SK-N-SH (cell line): ENCODE results near the gene MAP2K2. TPM values are rescaled to one million over a fixed set of nuclear protein-coding genes. Genes with fewer than 3 reads are reported as not detected.

ENCODE experiments used
- CTCF ChIA-PET: fragments of 300-600, 350-600 bp; formaldehyde crosslinking; extraction: SDS; loops from one replicate; lab custom pipeline; 2021; lab: Yijun Ruan, JAX
- POLR2A ChIA-PET: fragments of 350-600 bp; sonication (Branson Sonifier 250); formaldehyde crosslinking; extraction: SDS; loops from one replicate; lab custom pipeline; 2020; ENCODE audit warnings: antibody characterized with exemption, inconsistent platforms; lab: Yijun Ruan, JAX
- DNase-seq: peaks from one replicate; pipeline ENCODE4 v3.0.0; 2012
- H2AFZ ChIP-seq: fragments of 200-600 bp; sonication (generic); 2 replicates; pipeline ENCODE4 v1.8.1; 2016; ENCODE audit warnings: antibody characterized with exemption, mild to moderate bottlenecking, low read depth
- H3F3A ChIP-seq: fragments of 200-600 bp; sonication (generic); replicated peaks from 2 replicates; pipeline ENCODE3; 2016; ENCODE audit warnings: antibody characterized with exemption, mild to moderate bottlenecking; ENCODE audit not compliant: insufficient read depth
- H3K27ac ChIP-seq, 2 experiments: fragments of 200-500 bp in 1 of 2; fragments of 200-600 bp in 1 of 2; sonication (Bioruptor generic) in 1 of 2; sonication (generic), shearing (Covaris generic) in 1 of 2; 2 replicates each; pipeline versions ENCODE4 v1.5.1 to v1.6.1; 2014 to 2016; ENCODE audit warnings: low read depth in 2 of 2, inconsistent platforms in 1 of 2, low read length in 1 of 2, mild to moderate bottlenecking in 1 of 2, mixed read lengths in 1 of 2
- H3K27me3 ChIP-seq: fragments of 200-600 bp; sonication (generic), shearing (Covaris generic); 2 replicates; pipeline ENCODE4 v1.6.1; 2016; ENCODE audit warnings: mixed run types; ENCODE audit not compliant: insufficient read depth
- H3K36me3 ChIP-seq, 2 experiments: fragments of 200-500 bp in 1 of 2; fragments of 200-600 bp in 1 of 2; sonication (Bioruptor generic) in 1 of 2; sonication (generic) in 1 of 2; replicated peaks in 1 of 2; 2 replicates each; pipeline versions ENCODE3 to v1.5.1; 2014 to 2016; ENCODE audit warnings: low read length in 1 of 2, mild to moderate bottlenecking in 1 of 2; ENCODE audit not compliant: insufficient read depth in 2 of 2, control insufficient read depth in 1 of 2
- H3K4me1 ChIP-seq, 2 experiments: fragments of 200-500 bp in 1 of 2; fragments of 200-600 bp in 1 of 2; sonication (Bioruptor generic) in 1 of 2; sonication (generic), shearing (Covaris generic) in 1 of 2; 2 replicates each; pipeline versions ENCODE4 v1.5.1 to v1.6.1; 2014 to 2016; ENCODE audit warnings: low read depth in 1 of 2, low read length in 1 of 2, mixed run types in 1 of 2; ENCODE audit not compliant: insufficient read depth in 2 of 2, control insufficient read depth in 1 of 2
- H3K4me2 ChIP-seq: fragments of 200-600 bp; sonication (generic), shearing (Covaris generic); 2 replicates; pipeline ENCODE4 v1.6.1; 2017; ENCODE audit warnings: mixed run types
- H3K4me3 ChIP-seq, 2 experiments: fragments of 200-500 bp in 1 of 2; fragments of 200-600 bp in 1 of 2; sonication (Bioruptor generic) in 1 of 2; sonication (generic), shearing (Covaris generic) in 1 of 2; 2 replicates each; pipeline versions ENCODE4 v1.5.1 to v1.8.1; 2014 to 2016; ENCODE audit warnings: low read depth in 2 of 2, inconsistent platforms in 1 of 2, low read length in 1 of 2, mild to moderate bottlenecking in 1 of 2, mixed read lengths in 1 of 2, moderate library complexity in 1 of 2
- H3K79me2 ChIP-seq: fragments of 200-600 bp; sonication (generic); 2 replicates; pipeline ENCODE4 v1.8.1; 2017; ENCODE audit warnings: mild to moderate bottlenecking; ENCODE audit not compliant: insufficient read depth
- H3K9ac ChIP-seq: fragments of 200-600 bp; sonication (generic); 2 replicates; pipeline ENCODE4 v1.6.1; 2017; ENCODE audit warnings: mixed run types
- H3K9me2 ChIP-seq: fragments of 200-600 bp; sonication (generic); 2 replicates; pipeline ENCODE4 v1.6.1; 2017; ENCODE audit warnings: mixed run types
- H3K9me3 ChIP-seq: fragments of 200-600 bp; sonication (generic); 2 replicates; pipeline ENCODE4 v1.6.1; 2017; ENCODE audit warnings: mixed run types, mild to moderate bottlenecking, moderate library complexity
- H4K20me1 ChIP-seq: fragments of 200-600 bp; sonication (generic); 2 replicates; pipeline ENCODE4 v1.6.1; 2017; ENCODE audit warnings: mild to moderate bottlenecking, mixed run types; ENCODE audit not compliant: insufficient read depth
- GABPA ChIP-seq: IDR thresholded peaks from 2 replicates; pipeline ENCODE4 v1.4.0; 2012; ENCODE audit warnings: low read depth, mild to moderate bottlenecking
- POLR2AphosphoS5 ChIP-seq: IDR thresholded peaks from 2 replicates; pipeline ENCODE4 v1.6.1; 2012; ENCODE audit warnings: low read depth, low read length
- TEAD4 ChIP-seq: IDR thresholded peaks from 2 replicates; pipeline ENCODE4 v1.4.0; 2012; ENCODE audit warnings: mild to moderate bottlenecking, borderline replicate concordance; ENCODE audit not compliant: insufficient read depth
- WGBS: methylation state at CpG from one replicate; pipeline ENCODE4 v1.1.6; 2017; ENCODE audit warnings: low lambda C conversion rate; 5-methylcytosine and 5-hydroxymethylcytosine counted together
- polyA plus RNA-seq, 3 experiments: library from polyadenylated mRNA; depleted of rRNA; stranded (reverse); fragments of >200 nt; gene quantifications; 2 replicates each; pipeline ENCODE4 v1.2.3, GENCODE V29; 2012
- TF ChIP-seq, protein P1 (sequence below): fragments of 150-350 bp; IDR thresholded peaks from 2 replicates; pipeline ENCODE4 v1.6.1; 2017; ENCODE audit warnings: antibody characterized with exemption, low read length, low read depth, borderline replicate concordance
- TF ChIP-seq, protein P2 (sequence below): fragments of 150-350 bp; IDR thresholded peaks from 2 replicates; pipeline ENCODE4 v1.6.1; 2016; ENCODE audit warnings: mild to moderate bottlenecking, low read depth, low read length
- TF ChIP-seq, protein P3 (sequence below): IDR thresholded peaks from 2 replicates; pipeline ENCODE4; 2012
- TF ChIP-seq, protein P4 (sequence below): IDR thresholded peaks from 2 replicates; pipeline ENCODE4 v1.6.1; 2012; ENCODE audit warnings: mild to moderate bottlenecking, low read depth, low read length, moderate library complexity

The MAP2K2 gene
- polyA plus RNA-seq, 1 of the 3 experiments (the other 2 are of a cell fraction) = 114 TPM

DNA sequence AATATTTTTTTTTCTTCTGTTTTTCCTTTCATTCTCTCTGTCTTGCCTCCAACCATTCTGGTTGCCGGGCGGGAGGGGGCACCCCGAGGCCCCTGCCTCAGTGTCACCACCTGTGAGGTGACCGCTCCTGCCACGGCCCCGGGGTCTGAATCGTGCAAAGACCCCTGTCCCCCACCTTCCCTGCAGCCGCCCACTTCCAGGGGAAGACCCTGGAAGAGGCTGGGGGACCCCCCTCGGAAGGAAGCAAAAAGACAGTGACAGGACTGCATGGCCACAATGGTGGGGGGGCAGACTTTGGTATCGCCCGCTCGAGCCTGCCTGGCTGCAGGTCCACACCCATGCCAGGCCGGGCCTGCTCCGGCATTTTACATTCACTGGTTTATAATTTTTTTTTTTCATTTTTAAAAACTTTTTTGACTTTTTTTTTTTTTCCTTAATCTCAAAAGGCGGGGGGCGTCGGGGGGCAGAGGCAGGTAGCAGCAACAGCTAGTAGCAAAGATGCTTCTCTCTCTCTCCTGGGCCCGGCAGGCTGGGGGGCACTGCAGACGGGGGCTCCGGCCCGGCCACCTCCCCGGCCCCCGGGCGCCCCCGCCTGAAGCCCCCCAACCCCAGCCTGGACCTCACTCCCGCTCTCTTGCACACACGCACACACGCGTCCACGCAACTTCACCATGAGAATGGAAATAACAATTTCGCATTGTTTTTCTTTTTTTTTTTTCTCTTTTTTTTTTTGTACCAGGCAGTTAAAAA lies 79.8 kb downstream of the MAP2K2 start:
- no peak overlapping the region for H3K4me3 ChIP-seq
- H3K9ac ChIP-seq = no peak overlapping the region
- H3K27me3 ChIP-seq = no peaks in the 10 kb centered on the region
- TF ChIP-seq TEAD4 = no peak
- TF ChIP-seq GABPA = no peak
- TF ChIP-seq, protein P1, sequence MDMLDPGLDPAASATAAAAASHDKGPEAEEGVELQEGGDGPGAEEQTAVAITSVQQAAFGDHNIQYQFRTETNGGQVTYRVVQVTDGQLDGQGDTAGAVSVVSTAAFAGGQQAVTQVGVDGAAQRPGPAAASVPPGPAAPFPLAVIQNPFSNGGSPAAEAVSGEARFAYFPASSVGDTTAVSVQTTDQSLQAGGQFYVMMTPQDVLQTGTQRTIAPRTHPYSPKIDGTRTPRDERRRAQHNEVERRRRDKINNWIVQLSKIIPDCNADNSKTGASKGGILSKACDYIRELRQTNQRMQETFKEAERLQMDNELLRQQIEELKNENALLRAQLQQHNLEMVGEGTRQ = no peak
- no peak for TF ChIP-seq POLR2AphosphoS5
- TF ChIP-seq, protein P2, sequence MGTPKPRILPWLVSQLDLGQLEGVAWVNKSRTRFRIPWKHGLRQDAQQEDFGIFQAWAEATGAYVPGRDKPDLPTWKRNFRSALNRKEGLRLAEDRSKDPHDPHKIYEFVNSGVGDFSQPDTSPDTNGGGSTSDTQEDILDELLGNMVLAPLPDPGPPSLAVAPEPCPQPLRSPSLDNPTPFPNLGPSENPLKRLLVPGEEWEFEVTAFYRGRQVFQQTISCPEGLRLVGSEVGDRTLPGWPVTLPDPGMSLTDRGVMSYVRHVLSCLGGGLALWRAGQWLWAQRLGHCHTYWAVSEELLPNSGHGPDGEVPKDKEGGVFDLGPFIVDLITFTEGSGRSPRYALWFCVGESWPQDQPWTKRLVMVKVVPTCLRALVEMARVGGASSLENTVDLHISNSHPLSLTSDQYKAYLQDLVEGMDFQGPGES = no peak
- TF ChIP-seq, protein P3, sequence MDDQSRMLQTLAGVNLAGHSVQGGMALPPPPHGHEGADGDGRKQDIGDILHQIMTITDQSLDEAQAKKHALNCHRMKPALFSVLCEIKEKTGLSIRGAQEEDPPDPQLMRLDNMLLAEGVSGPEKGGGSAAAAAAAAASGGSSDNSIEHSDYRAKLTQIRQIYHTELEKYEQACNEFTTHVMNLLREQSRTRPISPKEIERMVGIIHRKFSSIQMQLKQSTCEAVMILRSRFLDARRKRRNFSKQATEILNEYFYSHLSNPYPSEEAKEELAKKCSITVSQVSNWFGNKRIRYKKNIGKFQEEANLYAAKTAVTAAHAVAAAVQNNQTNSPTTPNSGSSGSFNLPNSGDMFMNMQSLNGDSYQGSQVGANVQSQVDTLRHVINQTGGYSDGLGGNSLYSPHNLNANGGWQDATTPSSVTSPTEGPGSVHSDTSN = no peak
- no peaks in the 10 kb centered on the region for H3K9me3 ChIP-seq
- POLR2A ChIA-PET = no interaction called here
- CTCF ChIA-PET = no interaction called here
- 94% methylated on average over 31 of the region's 31 CpGs for WGBS
- peaks cover 15% of the 10 kb centered on the region for H3F3A ChIP-seq
- no peaks in the 10 kb centered on the region for H3K4me1 ChIP-seq
- no peak overlapping the region for H3K27ac ChIP-seq
- no peak overlapping the region for H2AFZ ChIP-seq
- H3K36me3 ChIP-seq = peaks cover 4 to 17% of the 10 kb centered on the region in 2 experiments
- no peaks in the 10 kb centered on the region for H3K9me2 ChIP-seq
- DNase-seq = no peak
- H3K4me2 ChIP-seq = no peak overlapping the region
- peaks cover 55% of the 10 kb centered on the region for H3K79me2 ChIP-seq
- H4K20me1 ChIP-seq = peaks cover 78% of the 10 kb centered on the region

DNA sequence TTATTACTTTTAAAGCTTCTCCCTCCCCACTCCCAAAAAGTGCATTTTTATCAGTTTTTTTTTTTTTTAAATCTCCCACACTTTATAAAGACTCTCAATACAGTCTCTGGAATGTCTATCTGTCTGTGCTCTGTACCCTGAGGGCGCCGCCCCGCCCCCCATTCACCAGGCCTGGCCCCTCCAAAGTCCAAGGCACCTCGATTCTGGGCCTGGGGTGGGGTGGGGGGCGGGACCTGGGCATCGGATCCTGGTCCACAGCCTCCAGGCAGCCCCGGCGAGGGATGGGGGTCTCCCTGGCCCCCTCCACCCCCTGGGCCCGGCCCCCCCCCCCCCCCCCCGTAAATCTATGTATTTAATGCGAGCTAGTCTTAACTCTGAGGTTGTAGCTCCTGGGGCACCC lies 80.5 kb downstream of the MAP2K2 start:
- ChIA-PET POLR2A (no interaction called here), CTCF (no interaction called here)
- Histone ChIP-seq H3K9me2 (no peaks in the 10 kb centered on the region), H3K36me3 (peaks cover 4 to 17% of the 10 kb centered on the region in 2 experiments), H3K4me2 (no peak overlapping the region), H3K27ac (no peak overlapping the region), H2AFZ (no peak overlapping the region), H3K4me3 (no peak overlapping the region), H3K4me1 (no peaks in the 10 kb centered on the region), H3K9ac (no peak overlapping the region), H3F3A (peaks cover 15% of the 10 kb centered on the region), H3K79me2 (peaks cover 52% of the 10 kb centered on the region), H3K27me3 (no peaks in the 10 kb centered on the region), H4K20me1 (peaks cover 72% of the 10 kb centered on the region), H3K9me3 (no peaks in the 10 kb centered on the region)
- WGBS = 93% methylated on average over 4 of the region's 11 CpGs
- no peak for DNase-seq
- TF ChIP-seq, protein P4, sequence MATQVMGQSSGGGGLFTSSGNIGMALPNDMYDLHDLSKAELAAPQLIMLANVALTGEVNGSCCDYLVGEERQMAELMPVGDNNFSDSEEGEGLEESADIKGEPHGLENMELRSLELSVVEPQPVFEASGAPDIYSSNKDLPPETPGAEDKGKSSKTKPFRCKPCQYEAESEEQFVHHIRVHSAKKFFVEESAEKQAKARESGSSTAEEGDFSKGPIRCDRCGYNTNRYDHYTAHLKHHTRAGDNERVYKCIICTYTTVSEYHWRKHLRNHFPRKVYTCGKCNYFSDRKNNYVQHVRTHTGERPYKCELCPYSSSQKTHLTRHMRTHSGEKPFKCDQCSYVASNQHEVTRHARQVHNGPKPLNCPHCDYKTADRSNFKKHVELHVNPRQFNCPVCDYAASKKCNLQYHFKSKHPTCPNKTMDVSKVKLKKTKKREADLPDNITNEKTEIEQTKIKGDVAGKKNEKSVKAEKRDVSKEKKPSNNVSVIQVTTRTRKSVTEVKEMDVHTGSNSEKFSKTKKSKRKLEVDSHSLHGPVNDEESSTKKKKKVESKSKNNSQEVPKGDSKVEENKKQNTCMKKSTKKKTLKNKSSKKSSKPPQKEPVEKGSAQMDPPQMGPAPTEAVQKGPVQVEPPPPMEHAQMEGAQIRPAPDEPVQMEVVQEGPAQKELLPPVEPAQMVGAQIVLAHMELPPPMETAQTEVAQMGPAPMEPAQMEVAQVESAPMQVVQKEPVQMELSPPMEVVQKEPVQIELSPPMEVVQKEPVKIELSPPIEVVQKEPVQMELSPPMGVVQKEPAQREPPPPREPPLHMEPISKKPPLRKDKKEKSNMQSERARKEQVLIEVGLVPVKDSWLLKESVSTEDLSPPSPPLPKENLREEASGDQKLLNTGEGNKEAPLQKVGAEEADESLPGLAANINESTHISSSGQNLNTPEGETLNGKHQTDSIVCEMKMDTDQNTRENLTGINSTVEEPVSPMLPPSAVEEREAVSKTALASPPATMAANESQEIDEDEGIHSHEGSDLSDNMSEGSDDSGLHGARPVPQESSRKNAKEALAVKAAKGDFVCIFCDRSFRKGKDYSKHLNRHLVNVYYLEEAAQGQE = no peak
